Left ventricle myocardium superior (tissue), 1 donor: Measurements from ENCODE around the gene POLG. TPM values are rescaled to one million over a fixed set of nuclear protein-coding genes. Genes with fewer than 3 reads are reported as not detected.
A peak's percentile ranks its signal among the peaks of the same experiment; 100 is the strongest.

Source experiments
- ATAC-seq: fragments of 200-7000 bp; cut with Tn5 transposase; one replicate; pipeline ENCODE4 v1.9.1; 2020; ENCODE audit warnings: mild to moderate bottlenecking, moderate library complexity
- DNase-seq: peaks from one replicate; pipeline ENCODE4 v3.0.0-alpha.2; 2020
- intact Hi-C: fragments of 100-400 bp; cut with micrococcal nuclease; formaldehyde crosslinking; loops from one replicate; pipeline ENCODE4 v1.11.0; 2022
- total RNA-seq: library from RNA; stranded (reverse); fragmentation: NEBNext Ultra II Directional; extraction: Animal tissue kit (Norgen Biotek cat#: 25700); gene quantifications from one replicate; pipeline ENCODE4 v1.2.1, GENCODE V29; 2021
- donor health status: DM: no; HTN: yes; CAD: no; lungs with severe emphysema.

The POLG gene
- total RNA-seq, 1 donor from 2014 or later, result 39.5 TPM

GRCh38 chr15:89360294-89360971 is 25.8 kb upstream of the POLG start:
- intact Hi-C loops, result loop anchor here (5.0 kb wide), 1 partner anchor 72 kb away; no protein-coding TSS in a partner anchor
- DNase-seq, result no peak

GRCh38 chr15:89359471-89360293 is 25.1 kb upstream of the POLG start:
- no peak for ATAC-seq
- intact Hi-C loops, result loop anchor here (5.0 kb wide), 1 partner anchor 73 kb away; no protein-coding TSS in a partner anchor
- no peak for DNase-seq

More at GRCh38 chr15:89360294-89360971, 25.8 kb upstream of the POLG start:
- no peak for ATAC-seq

GRCh38 chr15:89358755-89359439 is 24.3 kb upstream of the POLG start:
- intact Hi-C loops, result no loop called here
- ATAC-seq (peak; percentile 93), DNase-seq (peak; percentile 83)

GRCh38 chr15:89358435-89358754 is 23.8 kb upstream of the POLG start:
- DNase-seq (no peak), ATAC-seq (no peak)
- intact Hi-C loops, result no loop called here

- intact Hi-C loops, result no loop called here
- no peak for DNase-seq
- no peak for ATAC-seq
Measured at GRCh38 chr15:89356634-89357298, 22.1 kb upstream of the POLG start.

- intact Hi-C loops, result no loop called here
Measured at GRCh38 chr15:89353991-89354390, 19.4 kb upstream of the POLG start.

GRCh38 chr15:89352476-89352875 is 17.9 kb upstream of the POLG start:
- intact Hi-C loops, result no loop called here
- DNase-seq, result no peak
- ATAC-seq, result no peak

More at GRCh38 chr15:89353991-89354390, 19.4 kb upstream of the POLG start:
- ATAC-seq (no peak), DNase-seq (no peak)

- ATAC-seq (no peak), DNase-seq (no peak)
- intact Hi-C loops, result no loop called here
Measured at GRCh38 chr15:89349206-89349558, 14.6 kb upstream of the POLG start.

- intact Hi-C loops, result no loop called here
- ATAC-seq (peak; percentile 35), DNase-seq (no peak)
Measured at GRCh38 chr15:89346516-89347231, 12.1 kb upstream of the POLG start.

- intact Hi-C loops, result no loop called here
- no peak for DNase-seq
- ATAC-seq, result no peak
Measured at GRCh38 chr15:89345248-89345647, 10.6 kb upstream of the POLG start.

GRCh38 chr15:89342840-89343239 is 8.2 kb upstream of the POLG start:
- intact Hi-C loops, result no loop called here
- ATAC-seq, result no peak
- DNase-seq, result no peak

- ATAC-seq (no peak), DNase-seq (no peak)
- intact Hi-C loops, result no loop called here
Measured at GRCh38 chr15:89341316-89342005, 6.8 kb upstream of the POLG start.

GRCh38 chr15:89340573-89340972 is 5.9 kb upstream of the POLG start:
- ATAC-seq (no peak), DNase-seq (no peak)
- intact Hi-C loops, result no loop called here

GRCh38 chr15:89338036-89338435 is 3.4 kb upstream of the POLG start:
- intact Hi-C loops, result no loop called here
- DNase-seq (no peak), ATAC-seq (no peak)

- intact Hi-C loops, result no loop called here
Measured at GRCh38 chr15:89335298-89336041, 846 bp upstream of the POLG start.

GRCh38 chr15:89333959-89334509 is 590 bp downstream of the POLG start:
- ATAC-seq (no peak), DNase-seq (no peak)
- intact Hi-C loops, result no loop called here

More at GRCh38 chr15:89335298-89336041, 846 bp upstream of the POLG start:
- DNase-seq (no peak), ATAC-seq (peak; percentile 0)
